Left renal pelvis (tissue), 4 donors: ENCODE data around the gene ZBTB46. TPM values are rescaled to one million over a fixed set of nuclear protein-coding genes. Genes with fewer than 3 reads are reported as not detected.
A peak's percentile ranks its signal among the peaks of the same experiment; 100 is the strongest.
"Not testable (repeated sequence)": the region's sequence is repeated elsewhere in the genome, so short reads cannot be mapped to it uniquely, and the experiment has no call there.

Experiments used
- DNase-seq, 4 donors: peaks; one replicate each; pipeline ENCODE4 v3.0.0-alpha.2; 2013; ENCODE audit warnings: low read depth in 4 of 4, low spot score in 3 of 4
- polyA plus RNA-seq, 4 donors: library from polyadenylated mRNA; unstranded; fragments of 120-200 nt; gene quantifications; one replicate each; pipeline ENCODE4 v1.2.1, GENCODE V29; 2013; ENCODE audit not compliant: insufficient read length in 4 of 4

ZBTB46 gene
- polyA plus RNA-seq, 4 donors: 16.1 to 23.2 (median 18.9) TPM

- DNase-seq: peak in 3 of 4 donors; percentile 73 to 80 (median 76)
Observed at GRCh38 chr20:63858393-63859165, 27.5 kb upstream of the ZBTB46 start.

GRCh38 chr20:63857764-63858392 lies 26.8 kb upstream of the ZBTB46 start:
- no peak for DNase-seq

GRCh38 chr20:63856098-63856511 lies 25.0 kb upstream of the ZBTB46 start:
- no peak for DNase-seq

- no peak for DNase-seq
Observed at GRCh38 chr20:63855363-63856097, 24.5 kb upstream of the ZBTB46 start.

GRCh38 chr20:63854766-63855362 lies 23.8 kb upstream of the ZBTB46 start:
- no peak for DNase-seq

- DNase-seq: no peak
Observed at GRCh38 chr20:63854069-63854765, 23.2 kb upstream of the ZBTB46 start.

- not testable (repeated sequence) for DNase-seq
Observed at GRCh38 chr20:63853733-63854068, 22.6 kb upstream of the ZBTB46 start.

GRCh38 chr20:63851548-63851943 lies 20.5 kb upstream of the ZBTB46 start:
- DNase-seq: not testable (repeated sequence)

GRCh38 chr20:63850689-63851547 lies 19.9 kb upstream of the ZBTB46 start:
- DNase-seq: no peak

GRCh38 chr20:63848003-63848911 lies 17.2 kb upstream of the ZBTB46 start:
- no peak for DNase-seq

- DNase-seq: no peak
Observed at GRCh38 chr20:63847237-63848002, 16.4 kb upstream of the ZBTB46 start.

- no peak for DNase-seq
Observed at GRCh38 chr20:63846888-63847236, 15.8 kb upstream of the ZBTB46 start.

- no peak for DNase-seq
Observed at GRCh38 chr20:63846128-63846771, 15.2 kb upstream of the ZBTB46 start.

GRCh38 chr20:63844511-63844991 lies 13.5 kb upstream of the ZBTB46 start:
- DNase-seq: no peak

GRCh38 chr20:63843778-63844177 lies 12.7 kb upstream of the ZBTB46 start:
- DNase-seq: no peak

GRCh38 chr20:63843222-63843621 lies 12.2 kb upstream of the ZBTB46 start:
- DNase-seq: no peak

GRCh38 chr20:63842258-63842657 lies 11.2 kb upstream of the ZBTB46 start:
- DNase-seq: no peak
